UCSD-AML1 (cell line): ENCODE measurements around the gene CDCA7.
"Not testable (repeated sequence)": the region's sequence is repeated elsewhere in the genome, so short reads cannot be mapped to it uniquely, and the experiment has no call there.

Experiments
- DNase-seq: peaks from one replicate; lab custom pipeline; 2025; ENCODE audit not compliant: unreplicated experiment; lab: John Stamatoyannopoulos, UW

Gene CDCA7

GRCh38 chr2:173354582-173355131, at the start of gene CDCA7:
TSS of gene CDCA7 (plus strand) at chr2:173354872. CDS start at chr2:173354964, 92 bp downstream.
- DNase-seq, result peak; percentile 77

GRCh38 chr2:173305303-173305702, 49.4 kb upstream of the CDCA7 start:
- no peak for DNase-seq

- DNase-seq, result no peak
These were observed 47.4 kb upstream of the CDCA7 start for GRCh38 chr2:173307293-173307692.

GRCh38 chr2:173309370-173309769, 45.3 kb upstream of the CDCA7 start:
- not testable (repeated sequence) for DNase-seq

- DNase-seq, result no peak
These were observed 42.6 kb upstream of the CDCA7 start for GRCh38 chr2:173311844-173312606.

- no peak for DNase-seq
These were observed 31.3 kb upstream of the CDCA7 start for GRCh38 chr2:173323371-173323770.

- no peak for DNase-seq
These were observed 27.9 kb upstream of the CDCA7 start for GRCh38 chr2:173326806-173327205.

GRCh38 chr2:173327421-173327820, 27.3 kb upstream of the CDCA7 start:
- no peak for DNase-seq

GRCh38 chr2:173333003-173333402, 21.7 kb upstream of the CDCA7 start:
- not testable (repeated sequence) for DNase-seq

GRCh38 chr2:173339807-173340206, 14.9 kb upstream of the CDCA7 start:
- no peak for DNase-seq

- DNase-seq, result no peak
These were observed 10.8 kb upstream of the CDCA7 start for GRCh38 chr2:173343921-173344320.

- DNase-seq, result no peak
These were observed 8.6 kb upstream of the CDCA7 start for GRCh38 chr2:173346035-173346434.

GRCh38 chr2:173347305-173348168, 7.1 kb upstream of the CDCA7 start:
- no peak for DNase-seq

- DNase-seq, result no peak
These were observed 5.4 kb upstream of the CDCA7 start for GRCh38 chr2:173349287-173349686.

- DNase-seq, result no peak
These were observed 4.3 kb upstream of the CDCA7 start for GRCh38 chr2:173350383-173350782.

GRCh38 chr2:173351879-173352278, 2.8 kb upstream of the CDCA7 start:
- DNase-seq, result no peak

GRCh38 chr2:173353556-173353955, 1.1 kb upstream of the CDCA7 start:
- DNase-seq, result no peak

- no peak for DNase-seq
These were observed 545 bp upstream of the CDCA7 start for GRCh38 chr2:173354073-173354581.

GRCh38 chr2:173355132-173355865, 627 bp downstream of the CDCA7 start:
- DNase-seq, result peak; percentile 77

GRCh38 chr2:173355866-173356508, 1.3 kb downstream of the CDCA7 start:
- no peak for DNase-seq
